Stimulated activated CD8-positive, alpha-beta memory T cell treated with anti-CD3 and anti-CD28 coated beads, Interleukin-15, amount 100 ng/mL, for 24 hours (primary cell): ENCODE measurements around the gene DIAPH2.

Experiments used
- DNase-seq: peaks from one replicate; pipeline ENCODE4 v3.0.0-alpha.2; 2020; ENCODE audit warnings: low read depth

Gene DIAPH2

DNA sequence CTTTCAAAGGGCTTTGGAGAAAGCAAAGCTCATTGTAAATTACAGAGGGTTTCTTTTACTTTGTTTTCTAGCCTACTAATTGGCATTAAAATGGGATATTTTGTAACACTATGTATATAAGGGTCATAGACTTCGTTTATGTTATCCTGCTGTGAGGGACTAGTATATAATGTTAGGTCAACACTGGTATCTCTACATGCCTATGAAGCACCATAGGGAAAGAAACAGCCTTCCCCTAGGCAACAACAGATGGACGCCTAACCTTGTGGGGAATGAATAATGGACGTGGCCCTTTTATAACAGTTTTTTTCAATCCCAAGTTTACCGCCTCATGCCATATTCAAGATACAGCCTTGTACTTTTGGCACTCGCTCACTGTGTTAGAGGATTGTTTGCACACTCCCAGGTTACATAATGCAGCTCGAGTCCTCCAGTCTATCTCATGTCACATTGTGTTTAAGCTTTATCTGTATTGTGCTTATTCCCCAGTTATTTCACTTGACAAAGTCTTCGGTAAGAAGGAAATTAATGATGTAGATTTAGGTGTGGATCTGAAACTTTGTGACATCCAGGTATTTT, 910.1 kb downstream of the DIAPH2 start:
- DNase-seq: no peak

DNA sequence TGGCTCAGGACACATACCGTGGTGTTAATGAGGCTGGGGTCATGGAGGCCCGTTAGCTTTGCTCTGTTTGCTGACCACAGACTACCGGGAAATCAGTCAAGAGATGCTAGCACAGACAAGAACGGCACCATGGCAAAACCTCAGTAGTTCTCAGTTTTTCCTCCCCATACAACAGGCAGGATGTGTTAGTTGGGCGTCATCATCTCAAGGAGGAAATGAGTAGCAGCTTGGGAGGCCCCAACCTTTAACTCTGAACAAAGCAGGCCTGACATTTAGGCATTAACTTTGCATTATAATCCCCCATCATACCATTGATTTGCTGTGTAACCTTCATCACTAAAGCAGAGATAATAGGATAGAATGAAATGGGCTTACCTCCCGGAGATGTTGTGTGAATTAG, 913.3 kb downstream of the DIAPH2 start:
- DNase-seq: no peak

DNA sequence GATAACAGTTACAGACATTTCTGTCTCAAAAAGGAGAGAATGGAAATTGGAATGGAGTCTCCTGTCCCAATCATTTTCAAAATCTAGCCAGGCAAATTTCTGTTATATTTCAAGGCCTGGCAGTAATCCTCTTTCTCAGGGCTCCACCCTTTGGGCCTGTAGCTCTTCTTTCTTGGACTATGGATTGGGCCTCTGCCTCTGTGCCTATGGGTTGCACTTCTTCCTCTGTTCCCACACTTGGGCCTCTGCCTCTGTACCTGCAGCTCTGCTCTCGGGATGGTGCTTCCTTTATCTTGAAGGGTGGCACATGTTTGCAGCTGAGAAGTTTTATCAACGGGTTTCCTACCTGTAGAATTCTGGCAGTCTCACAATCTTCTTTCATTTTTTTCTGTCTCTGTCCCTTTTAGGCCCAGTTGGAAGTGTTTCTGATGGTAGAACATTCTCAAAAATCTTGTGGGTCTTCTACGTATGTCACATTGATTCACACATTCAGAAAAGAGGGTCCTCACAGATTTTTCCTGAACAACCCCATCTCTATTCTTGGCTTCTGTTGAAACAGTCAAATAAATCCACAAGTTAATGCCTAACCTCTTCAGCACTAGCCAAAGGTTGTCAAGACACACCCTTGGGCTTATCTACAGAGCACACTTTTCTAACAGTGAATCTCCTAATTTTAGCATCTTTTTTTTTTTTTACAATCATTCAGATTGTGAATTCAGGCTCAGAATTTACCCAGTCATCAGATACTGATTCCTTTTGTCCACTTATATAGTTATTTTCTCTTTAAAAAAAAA, 918.0 kb downstream of the DIAPH2 start:
- DNase-seq: no peak

DNA sequence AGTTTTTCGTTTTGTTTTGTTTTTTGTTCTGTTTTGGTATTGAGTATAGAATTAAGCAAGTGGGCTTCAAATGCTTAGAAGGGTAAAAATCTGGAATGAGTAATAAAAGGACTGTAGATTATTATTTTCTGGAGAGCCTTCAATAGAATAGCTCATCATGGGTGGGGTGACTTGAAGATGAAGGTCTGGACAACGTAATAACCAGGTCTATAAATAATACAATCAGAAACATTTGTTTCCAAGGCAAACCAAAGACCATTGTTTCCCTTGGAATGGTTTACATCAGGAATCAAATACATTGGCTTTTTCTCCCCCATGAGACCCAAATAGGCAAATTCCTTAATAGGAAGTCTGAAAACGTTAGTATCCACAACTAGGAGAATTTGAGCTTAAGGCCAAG, 920.6 kb downstream of the DIAPH2 start:
- DNase-seq: no peak

DNA sequence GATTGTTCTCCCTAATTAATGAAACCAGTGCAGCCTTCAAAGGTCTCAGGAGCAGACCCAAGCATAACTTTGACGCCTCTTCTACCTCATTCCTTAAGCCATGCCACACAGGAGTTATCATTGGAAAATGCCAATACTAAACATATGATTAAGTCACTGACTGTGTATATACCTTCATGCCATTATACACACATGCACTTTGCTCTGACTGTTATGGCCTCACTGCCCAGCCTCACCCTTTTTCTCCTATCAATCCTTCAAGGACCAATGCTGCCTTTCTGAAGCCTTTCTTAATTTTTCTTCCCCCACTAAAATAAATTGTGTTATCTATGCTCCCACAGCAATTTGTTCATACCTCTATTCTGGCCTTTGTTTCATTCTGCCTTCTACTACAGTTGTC, 924.7 kb downstream of the DIAPH2 start:
- DNase-seq: no peak

DNA sequence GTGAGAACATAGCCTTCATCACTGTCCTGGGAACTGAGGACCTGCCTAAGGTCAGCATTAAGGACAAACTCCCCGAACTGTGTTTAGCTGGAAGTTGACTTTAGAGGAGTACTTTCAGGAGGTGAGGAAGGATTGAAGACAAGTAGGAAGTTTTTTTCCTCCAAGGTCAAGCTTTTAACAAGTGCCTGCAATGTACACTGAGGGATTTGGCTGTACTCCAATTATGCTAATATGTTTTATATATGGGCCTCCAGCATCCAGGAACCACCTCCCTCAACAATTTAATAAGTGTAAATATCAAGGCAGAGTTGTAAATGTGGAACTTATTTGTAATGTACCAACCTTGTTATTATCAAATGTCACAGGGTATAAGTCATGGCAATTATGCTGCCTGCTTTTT, 925.3 kb downstream of the DIAPH2 start:
- DNase-seq: no peak

DNA sequence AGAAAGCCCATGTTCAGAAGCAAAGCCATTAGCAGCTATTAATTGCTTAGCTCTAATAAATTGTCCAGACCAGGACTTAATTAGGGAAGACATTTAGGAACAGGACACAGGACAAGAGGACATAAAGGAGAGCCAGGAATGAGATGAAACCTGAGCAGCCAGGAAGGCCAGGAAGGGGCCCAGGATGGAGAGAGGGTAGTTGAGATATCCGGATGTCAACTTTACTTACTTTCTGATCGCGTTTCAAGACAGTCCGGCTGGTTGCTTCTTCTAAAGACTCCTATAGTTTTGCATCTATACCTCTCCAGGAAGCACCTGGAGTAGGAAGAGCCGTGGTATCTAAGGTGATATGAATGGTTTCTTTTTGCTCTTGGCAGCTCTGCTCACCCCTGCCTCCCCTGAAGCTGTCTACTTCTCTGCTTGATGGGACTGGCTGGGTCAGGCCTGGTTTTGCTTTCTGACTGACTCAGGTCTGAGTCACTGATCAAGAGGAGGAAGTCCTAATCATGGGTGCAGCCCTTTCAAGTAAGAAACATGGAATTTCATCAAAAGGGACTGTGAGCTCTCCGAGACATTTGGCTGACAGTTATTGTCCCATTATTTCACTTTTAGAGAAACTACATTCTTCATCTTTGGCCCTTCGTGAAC, 932.4 kb downstream of the DIAPH2 start:
- DNase-seq: no peak

DNA sequence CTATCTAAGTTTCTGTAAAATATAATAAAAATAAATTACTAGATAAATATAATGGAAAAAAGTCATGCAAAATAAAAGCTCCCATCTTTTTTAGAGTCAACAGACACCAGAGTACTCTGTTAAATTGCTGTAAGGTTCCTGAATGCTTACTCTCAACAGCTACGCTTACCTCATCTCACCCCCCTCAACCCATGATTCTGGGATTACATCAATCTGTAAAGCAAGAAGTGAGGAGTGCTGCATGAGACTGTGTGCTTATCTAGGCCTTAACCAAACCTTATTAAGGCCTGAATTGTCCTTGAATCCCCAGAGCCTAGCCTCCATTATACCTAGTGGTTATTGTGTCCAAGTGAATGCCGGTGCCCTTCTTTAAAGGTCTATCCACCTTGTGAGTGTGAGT, 934.9 kb downstream of the DIAPH2 start:
- no peak for DNase-seq

DNA sequence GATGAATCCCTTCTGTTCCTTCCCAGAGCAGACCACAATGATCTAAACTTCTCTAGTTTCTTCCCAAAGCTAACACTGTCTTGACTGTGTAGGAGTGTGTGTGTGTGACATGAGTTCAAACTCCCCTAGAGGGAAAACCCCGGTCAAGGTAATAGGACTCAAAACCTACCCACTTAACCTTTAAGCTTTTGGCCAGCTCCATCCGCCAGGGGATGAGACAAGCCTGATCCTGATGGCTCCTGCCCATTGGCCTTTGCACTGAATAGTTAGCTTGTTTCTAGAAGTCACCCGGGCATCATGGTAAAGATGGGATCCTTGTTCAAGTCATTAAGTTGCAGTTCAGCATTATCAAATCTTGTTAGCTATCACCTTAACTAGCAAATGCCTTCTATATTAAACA, 937.5 kb downstream of the DIAPH2 start:
- no peak for DNase-seq

DNA sequence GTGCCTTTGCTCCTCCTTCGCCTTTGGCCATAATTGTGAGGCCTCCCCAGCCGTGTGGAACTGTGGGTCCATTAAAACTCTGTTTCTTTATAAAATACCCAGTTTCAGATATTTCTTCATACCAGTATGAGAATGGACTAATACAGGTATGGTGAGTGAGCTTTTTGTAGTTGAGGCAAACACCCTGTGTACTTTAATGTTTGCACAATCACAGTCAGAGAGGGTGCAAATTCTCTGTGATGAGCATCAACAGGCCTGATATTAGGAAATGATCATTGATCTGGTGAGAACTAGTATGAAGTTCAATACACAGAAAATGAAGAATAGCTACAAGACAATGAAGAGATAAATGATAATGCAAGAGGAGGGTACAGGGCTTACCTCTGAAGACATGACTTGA, 943.7 kb downstream of the DIAPH2 start:
- no peak for DNase-seq

DNA sequence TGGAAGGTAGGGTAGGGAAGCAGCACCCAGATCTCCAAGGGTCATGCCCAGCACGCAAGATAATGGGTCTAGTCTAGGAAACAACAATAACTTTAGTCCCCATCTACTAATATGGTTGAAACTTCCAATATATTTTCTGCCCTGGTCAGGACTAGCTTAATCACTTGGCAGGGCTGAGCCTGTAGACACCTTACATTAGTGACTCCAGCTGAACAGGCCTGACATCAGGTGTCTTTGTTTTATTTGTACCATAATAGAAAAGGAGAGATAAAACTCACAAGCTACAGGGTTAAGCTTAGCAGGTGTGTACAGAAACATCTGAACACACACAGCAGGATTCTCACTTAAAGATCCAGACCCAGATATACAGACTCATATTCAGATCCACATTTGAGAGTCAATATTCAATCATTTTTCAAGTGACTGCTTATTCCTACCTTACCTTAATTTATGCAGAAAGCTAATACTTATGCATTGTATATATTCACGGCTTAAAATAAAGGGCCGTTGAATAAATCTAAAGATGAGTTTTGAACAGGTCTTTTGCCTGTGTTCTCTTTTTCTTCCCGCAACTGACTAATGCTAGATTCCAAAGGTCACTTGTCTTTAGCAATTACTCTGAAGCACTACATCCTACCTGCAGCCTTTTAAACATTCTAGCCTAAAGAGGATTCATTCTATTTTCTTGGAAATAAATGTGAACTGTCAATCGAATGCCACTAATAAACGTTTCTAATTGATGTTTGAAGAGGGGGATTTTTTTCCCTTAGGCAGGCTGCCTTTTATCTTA, 944.4 kb downstream of the DIAPH2 start:
- no peak for DNase-seq

DNA sequence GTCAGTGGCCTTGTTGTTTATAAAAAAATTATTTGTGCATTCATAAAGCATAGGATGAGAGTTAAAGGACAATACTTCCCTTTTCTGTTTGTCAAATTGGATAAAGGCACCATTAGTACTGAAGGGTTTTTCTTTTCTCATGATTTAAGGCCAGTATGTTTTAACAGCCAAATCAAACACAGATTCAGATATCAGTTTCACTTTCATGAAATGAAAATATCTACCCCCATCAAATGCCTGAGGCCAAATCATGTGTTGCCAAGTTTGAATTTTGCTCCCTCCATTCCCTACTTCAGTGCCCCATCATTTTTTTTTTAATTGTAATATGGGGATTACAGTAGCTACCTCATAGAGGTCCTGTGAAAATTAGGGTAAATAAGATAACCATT, 944.9 kb downstream of the DIAPH2 start:
- no peak for DNase-seq

DNA sequence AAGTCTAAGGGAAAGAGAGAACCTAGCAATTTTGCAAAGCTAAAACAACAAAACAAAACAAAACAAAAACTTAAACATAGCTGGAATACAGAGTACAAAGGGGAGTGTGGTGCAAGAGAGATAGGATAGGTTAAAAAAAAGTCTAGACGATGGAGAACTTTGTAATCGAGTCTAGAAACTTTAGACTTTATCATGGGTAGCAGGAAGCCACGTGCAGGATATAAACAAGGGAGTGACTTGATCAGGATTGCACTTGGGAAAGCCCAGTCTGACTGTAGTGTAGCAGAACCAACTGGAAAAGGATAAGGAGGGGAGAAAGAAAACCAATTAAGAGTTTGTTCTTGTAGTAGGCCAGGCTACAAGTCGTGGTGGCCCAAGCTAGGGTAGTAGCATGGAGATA, 949.2 kb downstream of the DIAPH2 start:
- no peak for DNase-seq

DNA sequence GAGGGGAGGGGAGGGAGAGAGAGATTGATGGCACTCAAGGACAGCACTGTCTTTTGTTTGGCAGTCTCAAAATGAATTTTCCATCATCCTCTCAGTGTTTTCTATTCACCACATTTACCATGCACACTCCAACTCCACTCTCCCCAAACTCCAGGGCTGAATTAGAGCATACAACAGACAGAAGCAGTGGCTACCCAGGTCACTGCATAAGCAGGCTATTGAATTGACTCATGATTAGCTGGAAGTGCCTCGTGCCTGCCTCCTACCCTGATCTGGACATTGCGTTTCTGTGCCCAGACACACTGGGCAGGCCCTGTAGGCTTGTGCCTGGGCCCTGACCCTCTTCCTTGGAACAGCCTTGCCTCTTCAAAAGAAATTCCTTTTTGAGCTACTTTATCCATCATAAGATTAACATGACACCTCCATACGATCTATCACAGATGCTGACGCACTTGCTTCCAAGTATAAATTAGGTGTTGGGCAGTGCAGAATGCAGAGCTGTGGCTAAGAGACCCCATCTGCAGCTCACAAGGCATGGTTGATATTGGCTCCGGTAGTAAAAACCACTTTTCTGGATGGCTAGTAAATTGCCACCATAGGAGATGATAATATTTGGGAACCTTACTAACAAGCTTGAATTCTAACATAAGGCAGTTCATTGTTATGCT, 952.0 kb downstream of the DIAPH2 start:
- DNase-seq: no peak

DNA sequence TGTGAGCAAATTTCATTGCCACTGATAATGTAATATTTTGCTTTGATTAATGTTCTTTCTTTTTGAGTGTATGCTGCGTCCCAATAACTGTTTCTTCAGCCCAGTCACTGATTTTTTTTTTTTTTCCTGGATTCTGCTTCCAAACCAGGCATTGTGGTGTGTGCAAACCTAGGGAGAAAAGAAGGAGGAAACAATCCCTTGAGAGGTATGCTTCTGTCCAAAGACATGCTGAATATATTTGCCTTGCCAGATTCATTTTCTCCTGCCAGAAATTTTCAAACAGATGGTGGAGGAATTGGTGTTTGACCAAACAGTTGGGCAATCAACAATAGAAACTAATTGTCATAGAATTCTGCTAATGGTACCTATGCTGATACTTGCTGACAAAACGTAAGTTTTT, 952.6 kb downstream of the DIAPH2 start:
- DNase-seq: no peak

DNA sequence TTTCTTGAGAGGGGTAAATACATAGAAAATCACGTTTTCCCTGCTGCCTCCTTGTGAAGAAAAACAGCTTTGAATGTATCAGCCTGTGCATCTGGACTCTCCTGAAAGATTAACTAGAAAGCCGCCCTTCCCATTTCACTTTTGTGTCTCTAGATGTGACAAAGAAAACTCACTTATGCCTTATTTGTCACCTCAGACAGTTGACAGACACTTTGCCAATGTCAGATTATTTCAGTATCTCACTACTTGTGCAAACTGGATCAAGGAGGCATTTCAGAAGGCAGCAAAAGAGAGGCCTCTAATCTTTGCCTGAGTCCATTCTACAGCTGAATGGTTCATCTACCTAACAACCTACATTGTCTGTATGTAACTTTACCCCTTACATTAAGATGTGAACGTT, 954.0 kb downstream of the DIAPH2 start:
- DNase-seq: no peak

DNA sequence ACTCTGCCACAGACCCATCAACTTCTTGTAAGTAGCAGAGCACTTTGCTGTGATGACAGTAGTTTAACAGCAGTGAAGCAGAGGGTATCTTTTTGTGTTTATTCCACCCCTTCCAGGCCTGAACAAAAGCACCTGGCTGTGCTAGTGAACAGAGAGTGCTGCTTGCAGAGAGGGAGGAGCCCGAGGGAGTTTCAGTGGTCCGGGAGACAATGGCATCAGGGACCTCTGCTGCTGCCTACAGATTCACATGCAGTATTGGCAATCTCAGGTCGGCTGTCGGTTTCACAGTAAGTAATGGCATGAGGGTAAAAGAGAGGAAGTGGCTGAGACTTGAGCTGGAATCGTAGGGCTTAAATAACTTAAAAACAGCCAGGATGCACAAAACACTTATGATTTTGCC, 954.9 kb downstream of the DIAPH2 start:
- no peak for DNase-seq
